H1 (cell line): Measurements from ENCODE around the gene COX7A2. TPM values are rescaled to one million over a fixed set of nuclear protein-coding genes. Genes with fewer than 3 reads are reported as not detected.

Experiments
- CTCF ChIA-PET: fragments of 300-600 bp; sonication (Branson Sonifier 250); formaldehyde crosslinking; loops from one replicate; lab custom pipeline; 2021; ENCODE audit not compliant: partially characterized antibody; lab: Charles Lee
- POLR2A ChIA-PET: fragments of 300-600 bp; sonication (Branson Sonifier 250); formaldehyde crosslinking; loops from one replicate; lab custom pipeline; 2021; ENCODE audit warnings: inconsistent platforms; ENCODE audit not compliant: partially characterized antibody; lab: Charles Lee
- DNase-seq, 2 experiments: peaks; one replicate each; pipeline versions ENCODE4 v3.0.0 to v3.0.0-alpha.2; 2010 to 2022; ENCODE audit warnings: low spot score in 2 of 2, low read depth in 1 of 2, mixed read lengths in 1 of 2
- FAIRE-seq: peaks from 2 replicates; lab custom pipeline; 2011; peaks lifted over from hg19 to GRCh38; lab: Jason Lieb, UNC
- H2AFZ ChIP-seq: 2 replicates; pipeline ENCODE4 v1.8.1; 2012; ENCODE audit warnings: low read length, inconsistent platforms
- H2AK5ac ChIP-seq: 2 replicates; pipeline ENCODE4 v1.6.1; 2013; ENCODE audit warnings: low read depth, low read length
- H2BK120ac ChIP-seq: replicated peaks from 2 replicates; pipeline ENCODE3; 2013; ENCODE audit warnings: low read depth, low read length, inconsistent platforms
- H2BK12ac ChIP-seq: 2 replicates; pipeline ENCODE4 v1.6.1; 2013; ENCODE audit warnings: low read depth, low read length
- H2BK15ac ChIP-seq: 2 replicates; pipeline ENCODE4 v1.6.1; 2013; ENCODE audit warnings: low read length
- H2BK20ac ChIP-seq: 2 replicates; pipeline ENCODE4 v1.6.1; 2013; ENCODE audit warnings: low read length
- H2BK5ac ChIP-seq: 2 replicates; pipeline ENCODE4 v1.6.1; 2013; ENCODE audit warnings: low read depth, low read length
- H3K14ac ChIP-seq: 2 replicates; pipeline ENCODE4 v1.6.1; 2013; ENCODE audit warnings: inconsistent platforms; ENCODE audit not compliant: insufficient read length
- H3K18ac ChIP-seq: 2 replicates; pipeline ENCODE4 v1.6.1; 2013; ENCODE audit warnings: low read length; ENCODE audit errors: extremely low read depth
- H3K23ac ChIP-seq: 2 replicates; pipeline ENCODE4 v1.6.1; 2013; ENCODE audit warnings: inconsistent platforms; ENCODE audit not compliant: insufficient read length
- H3K23me2 ChIP-seq: 2 replicates; pipeline ENCODE4 v1.6.1; 2013; ENCODE audit warnings: low read depth, low read length
- H3K27ac ChIP-seq: 2 replicates; pipeline ENCODE4 v1.6.1; 2011; ENCODE audit warnings: low read depth, low read length, inconsistent platforms
- H3K27me3 ChIP-seq, 4 experiments: replicated peaks in 1 of 4; 1 replicate in 1 of 4; 2 replicates in 3 of 4; pipeline versions ENCODE4 v1.6.1 to v1.8.1; 2011 to 2013; ENCODE audit warnings: low read length in 3 of 4, mild to moderate bottlenecking in 3 of 4, inconsistent platforms in 2 of 4, mixed read lengths in 2 of 4, moderate library complexity in 1 of 4; ENCODE audit not compliant: control insufficient read depth in 3 of 4, insufficient read depth in 3 of 4; ENCODE audit errors: extremely low read depth in 1 of 4
- H3K36me3 ChIP-seq, 4 experiments: 2 replicates each; pipeline versions ENCODE4 v1.6.1 to v1.8.1; 2011 to 2013; ENCODE audit warnings: mild to moderate bottlenecking in 4 of 4, low read length in 3 of 4, moderate library complexity in 2 of 4, control low read depth in 1 of 4, inconsistent platforms in 1 of 4; ENCODE audit not compliant: insufficient read depth in 4 of 4, control insufficient read depth in 2 of 4
- H3K4ac ChIP-seq: replicated peaks from 2 replicates; pipeline ENCODE3; 2013; ENCODE audit warnings: low read length, low read depth, mixed read lengths, inconsistent platforms; ENCODE audit not compliant: insufficient read length
- H3K4me1 ChIP-seq, 4 experiments: replicated peaks in 1 of 4; 1 replicate in 1 of 4; 2 replicates in 3 of 4; pipeline versions ENCODE4 v1.6.1 to v1.8.1; 2011 to 2013; ENCODE audit warnings: low read length in 3 of 4, inconsistent platforms in 2 of 4, mixed read lengths in 1 of 4; ENCODE audit not compliant: insufficient read depth in 4 of 4, control insufficient read depth in 3 of 4
- H3K4me2 ChIP-seq, 2 experiments: 2 replicates each; pipeline versions ENCODE4 v1.6.1 to v1.8.1; 2011 to 2013; ENCODE audit warnings: low read depth in 2 of 2, low read length in 2 of 2, control low read depth in 1 of 2, inconsistent platforms in 1 of 2, mild to moderate bottlenecking in 1 of 2; ENCODE audit not compliant: insufficient read depth in 1 of 2
- H3K4me3 ChIP-seq, 4 experiments: fragments of 200-600, 300-600 bp in 1 of 4; sonication (generic), shearing (Covaris generic), sonication (Bioruptor Twin) in 1 of 4; 2 replicates each; pipeline versions ENCODE4 v1.5.1 to v1.8.1; 2011 to 2016; ENCODE audit warnings: low read length in 4 of 4, low read depth in 3 of 4, control low read depth in 2 of 4, inconsistent platforms in 2 of 4, mild to moderate bottlenecking in 2 of 4, mixed read lengths in 1 of 4, moderate library complexity in 1 of 4; ENCODE audit not compliant: insufficient read depth in 2 of 4; ENCODE audit errors: extremely low read depth in 1 of 4
- H3K56ac ChIP-seq: replicated peaks from 2 replicates; pipeline ENCODE3; 2013; ENCODE audit warnings: low read depth, mild to moderate bottlenecking, mixed read lengths, low read length, inconsistent platforms; ENCODE audit not compliant: insufficient read length
- H3K79me1 ChIP-seq: 2 replicates; pipeline ENCODE4 v1.6.1; 2013; ENCODE audit warnings: low read depth, low read length, control low read depth
- H3K79me2 ChIP-seq, 2 experiments: 2 replicates each; pipeline versions ENCODE4 v1.6.1 to v1.8.1; 2012 to 2013; ENCODE audit warnings: low read length in 2 of 2, mild to moderate bottlenecking in 2 of 2, inconsistent platforms in 1 of 2; ENCODE audit not compliant: insufficient read depth in 2 of 2, control insufficient read depth in 1 of 2
- H3K9ac ChIP-seq, 4 experiments: replicated peaks in 1 of 4; 1 replicate in 1 of 4; 2 replicates in 3 of 4; pipeline versions ENCODE4 v1.6.1 to v1.8.1; 2011 to 2013; ENCODE audit warnings: low read depth in 3 of 4, low read length in 3 of 4, control low read depth in 2 of 4, mild to moderate bottlenecking in 2 of 4, moderate library complexity in 2 of 4, inconsistent platforms in 1 of 4; ENCODE audit errors: extremely low read depth in 1 of 4
- H3K9me3 ChIP-seq, 2 experiments: 2 replicates each; pipeline versions ENCODE4 v1.6.1 to v1.8.1; 2012 to 2013; ENCODE audit warnings: mild to moderate bottlenecking in 2 of 2, moderate library complexity in 2 of 2, control low read depth in 1 of 2, inconsistent platforms in 1 of 2, low read depth in 1 of 2, low read length in 1 of 2, mixed read lengths in 1 of 2; ENCODE audit not compliant: insufficient read depth in 2 of 2
- H4K20me1 ChIP-seq, 2 experiments: replicated peaks in 1 of 2; 2 replicates each; pipeline versions ENCODE3 to v1.8.1; 2011 to 2013; ENCODE audit warnings: inconsistent platforms in 2 of 2, low read length in 2 of 2, mild to moderate bottlenecking in 1 of 2; ENCODE audit not compliant: insufficient read depth in 2 of 2, control insufficient read depth in 1 of 2
- H4K5ac ChIP-seq: 2 replicates; pipeline ENCODE4 v1.6.1; 2013; ENCODE audit warnings: low read length, low read depth, mixed read lengths, inconsistent platforms; ENCODE audit not compliant: insufficient read length
- H4K8ac ChIP-seq: 2 replicates; pipeline ENCODE4 v1.8.0; 2013; ENCODE audit warnings: mild to moderate bottlenecking, moderate library complexity, low read length, inconsistent platforms; ENCODE audit not compliant: insufficient read depth; ENCODE audit errors: extremely low read depth
- H4K91ac ChIP-seq: replicated peaks from 2 replicates; pipeline ENCODE3; 2013; ENCODE audit warnings: low read length, mixed read lengths, inconsistent platforms; ENCODE audit not compliant: insufficient read length
- ATF2 ChIP-seq: IDR thresholded peaks from 2 replicates; pipeline ENCODE4 v1.6.1; 2012; ENCODE audit warnings: low read length, inconsistent platforms
- BACH1 ChIP-seq: IDR thresholded peaks from 2 replicates; pipeline ENCODE4 v1.6.1; 2012; ENCODE audit warnings: low read length, improper control_type of control experiment
- CHD2 ChIP-seq: IDR thresholded peaks from 2 replicates; pipeline ENCODE4 v1.6.1; 2012; ENCODE audit warnings: low read length, improper control_type of control experiment
- KDM5A ChIP-seq: fragments of 200-600 bp; IDR thresholded peaks from 2 replicates; pipeline ENCODE4 v1.7.1; 2012; ENCODE audit warnings: mild to moderate bottlenecking, low read length, inconsistent platforms, mixed read lengths
- PHF8 ChIP-seq: fragments of 200-600 bp; sonication (generic); conservative IDR thresholded peaks from 2 replicates; pipeline ENCODE4 v1.7.1; 2012; ENCODE audit warnings: low read depth, mild to moderate bottlenecking, inconsistent platforms, low read length, moderate library complexity
- POLR2AphosphoS5 ChIP-seq: IDR thresholded peaks from 2 replicates; pipeline ENCODE4 v1.6.1; 2011; ENCODE audit warnings: low read depth, low read length
- POU5F1 ChIP-seq: IDR thresholded peaks from 2 replicates; pipeline ENCODE4 v1.6.1; 2011; ENCODE audit warnings: low read depth, mild to moderate bottlenecking, low read length, moderate library complexity
- RFX5 ChIP-seq: IDR thresholded peaks from 2 replicates; pipeline ENCODE4 v1.6.1; 2011; ENCODE audit warnings: low read depth, low read length, improper control_type of control experiment, borderline replicate concordance
- RXRA ChIP-seq: IDR thresholded peaks from 2 replicates; pipeline ENCODE4 v1.6.1; 2011; ENCODE audit warnings: low read depth, mild to moderate bottlenecking, low read length, moderate library complexity; ENCODE audit not compliant: insufficient read depth
- SRF ChIP-seq: IDR thresholded peaks from 2 replicates; pipeline ENCODE4 v1.6.1; 2011; ENCODE audit warnings: mild to moderate bottlenecking, low read depth, low read length, moderate library complexity
- TAF7 ChIP-seq: optimal IDR thresholded peaks from 2 replicates; pipeline ENCODE3; 2011; ENCODE audit warnings: low read depth, mild to moderate bottlenecking, inconsistent platforms, low read length, moderate library complexity, borderline replicate concordance
- WGBS, 2 experiments: shearing (Covaris generic) in 1 of 2; methylation state at CpG; one replicate each; pipeline versions ENCODE4 v1.1.6 to v1.1.7; 2013 to 2015; ENCODE audit warnings: low lambda C conversion rate in 2 of 2, mixed read lengths in 2 of 2, inconsistent platforms in 1 of 2, low coverage in 1 of 2, missing lambda C conversion rate in 1 of 2; ENCODE audit not compliant: insufficient replicate concordance in 2 of 2, insufficient coverage in 1 of 2, insufficient read length in 1 of 2; ENCODE audit errors: extremely low coverage in 1 of 2, missing lambda C conversion rate in 1 of 2; 5-methylcytosine and 5-hydroxymethylcytosine counted together
- polyA plus RNA-seq, 7 experiments: library from polyadenylated mRNA; depleted of rRNA in 3 of 7; stranded (reverse) in 5 of 7; unstranded in 2 of 7; fragments of >200 nt in 5 of 7; fragments of 200-250 nt in 2 of 7; gene quantifications; 1 replicate in 5 of 7; 2 replicates in 1 of 7; 4 replicates in 1 of 7; pipeline versions ENCODE4 v1.2.1 to v1.2.3, GENCODE V29; 2011 to 2013; ENCODE audit warnings: missing spikeins in 2 of 7, mixed read lengths in 2 of 7
- total RNA-seq: library from RNA; stranded (reverse); fragmentation: NEBNext Ultra II Directional; extraction: Animal tissue kit (Norgen Biotek cat#: 25700); gene quantifications from 2 replicates; pipeline ENCODE4 v1.2.1, GENCODE V29; 2021
- TF ChIP-seq, protein P1 (sequence below): IDR thresholded peaks from 2 replicates; pipeline ENCODE4 v1.6.1; 2012; ENCODE audit warnings: inconsistent platforms

The COX7A2 gene
- total and polyA plus RNA-seq, 2 of the 8 experiments (the other 6 are each of a cell fraction or from before 2014, with no cell fraction given), result 262 to 468 TPM

DNA sequence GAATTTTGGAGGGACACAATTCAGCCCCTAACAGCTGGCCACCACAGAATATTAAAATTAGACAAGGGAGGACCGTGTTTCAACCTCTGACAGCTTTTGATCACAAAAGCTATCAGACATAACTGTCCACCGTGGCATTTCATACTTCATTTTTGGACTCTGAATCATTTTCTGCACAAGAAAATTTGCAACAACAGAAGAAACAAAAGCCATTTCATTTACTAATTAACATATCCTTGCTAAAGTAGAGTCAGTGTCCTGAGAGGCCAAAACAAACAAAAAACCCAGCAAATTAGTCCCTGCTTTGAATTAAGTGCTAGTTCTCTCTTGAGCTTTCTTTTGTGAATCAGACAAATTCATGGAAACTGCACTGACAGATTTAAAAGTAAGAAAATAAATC lies 20.2 kb downstream of the COX7A2 start:
- Histone ChIP-seq H3K36me3 (no peaks in the 10 kb centered on the region), H3K27me3 (no peaks in the 10 kb centered on the region), H3K4me2 (no peak overlapping the region), H2AFZ (0 out of 2 replicates have a peak overlapping the region, but pooled peaks have one; percentile 8), H3K4me1 (peaks cover 0 to 4% (median 0%) of the 10 kb centered on the region in 4 experiments; a peak in 1 of 7 replicates), H4K91ac (no peak overlapping the region), H3K4ac (no peak overlapping the region), H3K9ac (no peak overlapping the region), H3K14ac (no peak overlapping the region), H2BK12ac (no peak overlapping the region), H2BK120ac (no peak overlapping the region), H3K56ac (no peak overlapping the region), H4K5ac (no peak overlapping the region), H3K23ac (no peak overlapping the region), H3K18ac (no peak overlapping the region), H2BK20ac (no peak overlapping the region), H3K4me3 (no peak overlapping the region), H3K79me1 (no peaks in the 10 kb centered on the region), H3K79me2 (no peaks in the 10 kb centered on the region), H2BK15ac (no peak overlapping the region), H3K27ac (no peak overlapping the region), H3K9me3 (no peaks in the 10 kb centered on the region), H2BK5ac (no peak overlapping the region), H2AK5ac (no peak overlapping the region), H4K20me1 (no peaks in the 10 kb centered on the region), H4K8ac (no peak overlapping the region), H3K23me2 (no peaks in the 10 kb centered on the region)
- FAIRE-seq, result no peak
- no peak for DNase-seq
- WGBS, 2 experiments, result 88% methylated on average over 2 of the region's 2 CpGs; no CpG with 5 or more reads in 1 of the 2 experiments
- CTCF ChIA-PET, result interaction anchor here (5.6 kb wide), 1 partner anchor 14 kb away, joined by 48 read pairs; no protein-coding TSS in a partner anchor
- POLR2A ChIA-PET, result interaction anchor here (1.8 kb wide), 1 partner anchor 20 kb away, joined by 5 read pairs; the partner anchor contains the start of gene COX7A2
- no peak for TF ChIP-seq SRF
- no peak for TF ChIP-seq BACH1
- no peak for TF ChIP-seq RFX5
- TF ChIP-seq ATF2, result no peak
- TF ChIP-seq, protein P1, sequence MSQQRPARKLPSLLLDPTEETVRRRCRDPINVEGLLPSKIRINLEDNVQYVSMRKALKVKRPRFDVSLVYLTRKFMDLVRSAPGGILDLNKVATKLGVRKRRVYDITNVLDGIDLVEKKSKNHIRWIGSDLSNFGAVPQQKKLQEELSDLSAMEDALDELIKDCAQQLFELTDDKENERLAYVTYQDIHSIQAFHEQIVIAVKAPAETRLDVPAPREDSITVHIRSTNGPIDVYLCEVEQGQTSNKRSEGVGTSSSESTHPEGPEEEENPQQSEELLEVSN, result no peak
- no peak for TF ChIP-seq POU5F1
- no peak for TF ChIP-seq PHF8
- TF ChIP-seq RXRA, result no peak
- no peak for TF ChIP-seq CHD2
- TF ChIP-seq KDM5A, result no peak
- TF ChIP-seq POLR2AphosphoS5, result no peak
- TF ChIP-seq TAF7, result no peak
